OCI-LY3 (cell line): ENCODE results near the gene BTBD9.

ENCODE experiments used
- H2AFZ ChIP-seq: fragments of 200-600, 300-600 bp; shearing (Covaris generic); 2 replicates; pipeline ENCODE4 v1.6.0; 2014; ENCODE audit warnings: antibody characterized with exemption, low read depth, low read length
- H3K27ac ChIP-seq: fragments of 200-600, 300-600 bp; sonication (generic); 2 replicates; pipeline ENCODE4 v1.5.1; 2014; ENCODE audit warnings: mild to moderate bottlenecking, low read length, moderate library complexity, mixed read lengths
- H3K27me3 ChIP-seq: fragments of 200-600, 300-600 bp; sonication (generic); 2 replicates; pipeline ENCODE4 v1.6.1; 2014; ENCODE audit warnings: low read depth, low read length, mixed read lengths
- H3K36me3 ChIP-seq: fragments of 200-600, 300-600 bp; sonication (generic); replicated peaks from 2 replicates; pipeline ENCODE3; 2014; ENCODE audit warnings: low read depth, low read length, mixed read lengths
- H3K4me1 ChIP-seq: fragments of 300-600, 200-600 bp; sonication (generic); 2 replicates; pipeline ENCODE4 v1.6.1; 2014; ENCODE audit warnings: low read length, mixed read lengths
- H3K4me2 ChIP-seq: fragments of 200-600, 300-600 bp; sonication (generic); 2 replicates; pipeline ENCODE4 v1.6.1; 2014; ENCODE audit warnings: low read length, mixed read lengths
- H3K4me3 ChIP-seq: fragments of 300-600, 200-600 bp; sonication (generic); 2 replicates; pipeline ENCODE4 v1.5.1; 2014; ENCODE audit warnings: antibody characterized with exemption, mild to moderate bottlenecking, low read length, moderate library complexity
- H3K79me2 ChIP-seq: fragments of 300-600, 200-600 bp; shearing (Covaris generic); 2 replicates; pipeline ENCODE4 v1.6.1; 2014; ENCODE audit warnings: mild to moderate bottlenecking, low read length, mixed read lengths
- H3K9ac ChIP-seq: fragments of 300-600, 200-600 bp; shearing (Covaris generic); 2 replicates; pipeline ENCODE4 v1.6.0; 2014; ENCODE audit warnings: mild to moderate bottlenecking, low read length, moderate library complexity
- H3K9me3 ChIP-seq: fragments of 200-600, 300-600 bp; shearing (Covaris generic); 2 replicates; pipeline ENCODE4 v1.6.1; 2014; ENCODE audit warnings: low read length, mixed read lengths; ENCODE audit not compliant: insufficient read depth
- H4K20me1 ChIP-seq: fragments of 200-600, 300-600 bp; sonication (generic); 2 replicates; pipeline ENCODE4 v1.6.1; 2016; ENCODE audit warnings: low read length, mixed read lengths; ENCODE audit not compliant: insufficient read depth
- EZH2phosphoT487 ChIP-seq: fragments of 200-600 bp; shearing (Covaris generic); IDR thresholded peaks from 2 replicates; pipeline ENCODE4 v1.6.1; 2018; ENCODE audit warnings: antibody characterized with exemption, mixed run types, low read depth
- TF ChIP-seq, protein P1 (sequence below): fragments of 200-600, 300-600 bp; sonication (generic); IDR thresholded peaks from 2 replicates; pipeline ENCODE4 v1.5.1; 2014; ENCODE audit warnings: antibody characterized with exemption, low read length, low read depth

BTBD9 gene

DNA sequence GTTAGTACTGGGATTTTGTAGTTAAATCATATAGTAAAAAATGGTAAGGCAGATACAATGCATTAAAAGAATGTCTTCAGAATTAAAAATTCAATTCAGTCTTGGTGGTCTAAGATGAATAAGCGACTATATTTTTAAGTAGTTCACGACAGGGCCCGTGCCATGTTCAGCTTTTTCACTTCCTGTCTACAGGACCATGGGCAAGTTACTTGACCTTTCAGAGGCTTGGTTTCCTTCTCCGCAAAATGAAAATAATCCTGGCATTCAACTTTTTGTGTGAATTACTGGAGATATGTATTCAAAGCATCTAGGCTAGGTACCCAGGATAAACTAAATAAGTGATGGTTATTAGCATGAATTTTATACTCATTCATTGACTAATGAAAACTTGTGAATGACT, 216.0 kb downstream of the BTBD9 start:
- Histone ChIP-seq H3K4me1 (peaks cover 27% of the 10 kb centered on the region), H3K27me3 (no peaks in the 10 kb centered on the region), H3K4me2 (peak overlapping the region; percentile 10; the same call in 1 of the 2 replicates), H3K4me3 (no peak overlapping the region), H3K27ac (no peak overlapping the region), H3K36me3 (no peaks in the 10 kb centered on the region), H3K9ac (no peak overlapping the region), H3K79me2 (no peaks in the 10 kb centered on the region), H3K9me3 (no peaks in the 10 kb centered on the region), H4K20me1 (no peaks in the 10 kb centered on the region), H2AFZ (no peak overlapping the region)
- TF ChIP-seq, protein P1, sequence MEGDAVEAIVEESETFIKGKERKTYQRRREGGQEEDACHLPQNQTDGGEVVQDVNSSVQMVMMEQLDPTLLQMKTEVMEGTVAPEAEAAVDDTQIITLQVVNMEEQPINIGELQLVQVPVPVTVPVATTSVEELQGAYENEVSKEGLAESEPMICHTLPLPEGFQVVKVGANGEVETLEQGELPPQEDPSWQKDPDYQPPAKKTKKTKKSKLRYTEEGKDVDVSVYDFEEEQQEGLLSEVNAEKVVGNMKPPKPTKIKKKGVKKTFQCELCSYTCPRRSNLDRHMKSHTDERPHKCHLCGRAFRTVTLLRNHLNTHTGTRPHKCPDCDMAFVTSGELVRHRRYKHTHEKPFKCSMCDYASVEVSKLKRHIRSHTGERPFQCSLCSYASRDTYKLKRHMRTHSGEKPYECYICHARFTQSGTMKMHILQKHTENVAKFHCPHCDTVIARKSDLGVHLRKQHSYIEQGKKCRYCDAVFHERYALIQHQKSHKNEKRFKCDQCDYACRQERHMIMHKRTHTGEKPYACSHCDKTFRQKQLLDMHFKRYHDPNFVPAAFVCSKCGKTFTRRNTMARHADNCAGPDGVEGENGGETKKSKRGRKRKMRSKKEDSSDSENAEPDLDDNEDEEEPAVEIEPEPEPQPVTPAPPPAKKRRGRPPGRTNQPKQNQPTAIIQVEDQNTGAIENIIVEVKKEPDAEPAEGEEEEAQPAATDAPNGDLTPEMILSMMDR: no peak
- no peak for TF ChIP-seq EZH2phosphoT487

DNA sequence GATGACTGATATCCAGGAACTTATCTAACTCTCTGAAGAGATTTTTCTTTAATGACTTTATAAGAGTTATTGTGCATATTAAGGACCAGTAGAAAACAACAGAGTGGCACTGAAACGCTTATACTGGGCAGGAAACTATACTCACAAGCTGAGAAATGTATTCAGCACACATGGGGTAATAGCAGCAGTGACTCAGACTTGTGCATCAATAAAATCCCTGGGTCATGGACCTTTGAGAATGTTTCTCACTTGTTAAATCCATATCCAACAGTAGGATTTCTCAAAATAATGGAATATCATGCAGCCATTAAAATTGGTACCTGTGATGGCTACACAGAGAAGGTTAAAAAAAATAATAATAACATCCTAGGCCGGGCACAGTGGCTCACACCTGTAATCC, 219.5 kb downstream of the BTBD9 start:
- Histone ChIP-seq H3K4me1 (peaks cover 8% of the 10 kb centered on the region), H3K27me3 (no peaks in the 10 kb centered on the region), H3K79me2 (no peaks in the 10 kb centered on the region), H2AFZ (no peak overlapping the region), H3K4me3 (no peak overlapping the region), H3K36me3 (no peaks in the 10 kb centered on the region), H3K9me3 (no peaks in the 10 kb centered on the region), H3K27ac (no peak overlapping the region), H4K20me1 (no peaks in the 10 kb centered on the region), H3K4me2 (no peak overlapping the region), H3K9ac (no peak overlapping the region)
- TF ChIP-seq EZH2phosphoT487: no peak
- TF ChIP-seq, protein P1: no peak

DNA sequence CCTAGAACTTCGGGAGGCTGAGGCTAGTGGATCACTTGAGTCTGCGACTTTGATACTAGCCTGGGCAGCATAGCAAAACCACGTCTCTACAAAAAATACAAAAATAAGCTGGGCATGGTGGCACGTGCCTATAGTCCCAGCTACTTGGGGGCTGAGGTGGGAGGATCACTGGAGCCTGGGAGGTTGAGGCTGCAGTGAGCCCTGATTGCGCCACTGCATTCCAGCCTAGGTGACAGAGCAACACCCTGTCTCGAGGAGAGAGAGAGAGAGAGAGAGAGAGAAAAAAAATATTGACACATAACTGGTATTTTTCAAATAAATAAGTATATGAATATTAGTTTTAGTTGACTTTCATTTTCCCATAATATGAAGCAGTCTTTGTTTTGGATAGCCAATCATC, 222.2 kb downstream of the BTBD9 start:
- H3K27ac ChIP-seq: no peak overlapping the region
- no peaks in the 10 kb centered on the region for H3K79me2 ChIP-seq
- no peak overlapping the region for H3K9ac ChIP-seq
- H3K4me1 ChIP-seq: no peaks in the 10 kb centered on the region
- no peak for TF ChIP-seq EZH2phosphoT487
- TF ChIP-seq, protein P1: no peak
- no peak overlapping the region for H2AFZ ChIP-seq
- no peak overlapping the region for H3K4me2 ChIP-seq
- no peaks in the 10 kb centered on the region for H3K9me3 ChIP-seq
- H3K4me3 ChIP-seq: no peak overlapping the region
- no peaks in the 10 kb centered on the region for H3K36me3 ChIP-seq
- no peaks in the 10 kb centered on the region for H4K20me1 ChIP-seq
- H3K27me3 ChIP-seq: no peaks in the 10 kb centered on the region

DNA sequence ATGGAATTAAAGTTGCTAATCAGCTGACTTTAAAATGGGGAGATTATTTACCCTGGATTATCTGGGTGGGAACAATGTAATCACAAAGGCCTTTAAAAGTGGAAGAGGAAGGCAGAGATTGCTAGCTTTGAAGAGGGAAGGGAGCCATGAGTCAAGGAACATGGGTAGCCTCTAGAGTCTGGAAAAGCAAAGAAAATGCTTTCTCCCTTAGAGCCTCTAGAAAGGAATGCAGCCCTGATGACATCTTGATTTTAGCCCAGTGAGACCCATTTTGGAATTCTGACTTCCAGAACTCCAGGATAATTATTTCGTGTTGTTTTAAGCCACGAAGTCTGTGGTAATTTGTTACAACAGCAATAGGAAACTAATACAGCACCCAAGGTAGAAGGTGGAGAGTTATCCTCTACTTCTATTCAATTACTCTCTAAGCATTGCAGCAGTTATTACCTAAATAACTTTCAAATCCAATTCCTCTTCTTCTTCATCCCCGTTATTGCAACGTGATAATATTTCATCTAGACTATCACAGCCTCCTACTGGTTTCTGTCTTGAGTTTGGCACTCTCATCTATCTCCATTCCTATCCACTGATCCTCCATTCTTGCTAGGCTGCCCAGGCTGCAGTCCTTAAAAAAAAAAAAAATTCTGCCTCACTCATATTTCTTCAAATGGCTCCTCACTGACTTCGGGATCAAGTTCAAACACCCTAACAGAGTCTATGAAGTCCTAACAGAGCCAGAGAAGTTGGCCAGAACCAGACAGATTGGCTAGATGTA, 224.3 kb downstream of the BTBD9 start:
- no peaks in the 10 kb centered on the region for H4K20me1 ChIP-seq
- no peaks in the 10 kb centered on the region for H3K27me3 ChIP-seq
- no peak for TF ChIP-seq EZH2phosphoT487
- TF ChIP-seq, protein P1: no peak
- no peak overlapping the region for H2AFZ ChIP-seq
- H3K27ac ChIP-seq: no peak overlapping the region
- no peaks in the 10 kb centered on the region for H3K36me3 ChIP-seq
- H3K9ac ChIP-seq: no peak overlapping the region
- H3K4me1 ChIP-seq: no peaks in the 10 kb centered on the region
- no peaks in the 10 kb centered on the region for H3K9me3 ChIP-seq
- no peaks in the 10 kb centered on the region for H3K79me2 ChIP-seq
- no peak overlapping the region for H3K4me3 ChIP-seq
- H3K4me2 ChIP-seq: no peak overlapping the region
